Measurements from ENCODE around the gene ANKDD1B.

The ANKDD1B gene

DNA sequence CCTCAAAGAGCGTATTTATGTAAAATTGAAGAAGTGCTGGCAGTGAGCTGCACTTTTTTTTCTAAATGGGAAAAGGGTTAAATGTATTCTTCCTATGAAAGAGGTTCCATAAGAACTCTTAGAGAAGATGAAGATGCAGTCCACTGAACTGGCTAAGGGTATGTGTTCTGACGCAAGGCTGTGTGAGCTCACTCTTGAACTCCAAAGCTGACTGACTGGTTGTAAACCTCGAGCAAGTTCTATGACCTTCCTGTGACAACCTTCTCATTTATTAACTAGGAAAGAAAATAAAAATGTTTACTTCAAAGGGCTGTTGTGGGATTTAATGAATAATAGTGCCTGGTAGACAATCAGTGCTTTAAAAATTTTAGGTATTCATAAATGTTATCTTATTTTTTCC, 59.3 kb downstream of the ANKDD1B start (continued):
- TF ChIP-seq, protein P1, sequence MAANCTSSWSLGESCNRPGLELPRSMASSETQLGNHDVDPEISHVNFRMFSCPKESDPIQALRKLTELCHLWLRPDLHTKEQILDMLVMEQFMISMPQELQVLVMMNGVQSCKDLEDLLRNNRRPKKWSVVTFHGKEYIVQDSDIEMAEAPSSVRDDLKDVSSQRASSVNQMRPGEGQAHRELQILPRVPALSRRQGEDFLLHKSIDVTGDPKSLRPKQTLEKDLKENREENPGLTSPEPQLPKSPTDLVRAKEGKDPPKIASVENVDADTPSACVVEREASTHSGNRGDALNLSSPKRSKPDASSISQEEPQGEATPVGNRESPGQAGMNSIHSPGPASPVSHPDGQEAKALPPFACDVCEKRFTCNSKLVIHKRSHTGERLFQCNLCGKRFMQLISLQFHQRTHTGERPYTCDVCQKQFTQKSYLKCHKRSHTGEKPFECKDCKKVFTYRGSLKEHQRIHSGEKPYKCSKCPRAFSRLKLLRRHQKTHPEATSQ (tag by site-specific recombination; IDR thresholded peaks at IDR 0.05): no peak
- TF ChIP-seq SP7 (tag by site-specific recombination; IDR thresholded peaks at IDR 0.05) (no peak), ZNF248 (tag by site-specific recombination; IDR thresholded peaks at IDR 0.05) (no peak)
- TF ChIP-seq, protein P2, sequence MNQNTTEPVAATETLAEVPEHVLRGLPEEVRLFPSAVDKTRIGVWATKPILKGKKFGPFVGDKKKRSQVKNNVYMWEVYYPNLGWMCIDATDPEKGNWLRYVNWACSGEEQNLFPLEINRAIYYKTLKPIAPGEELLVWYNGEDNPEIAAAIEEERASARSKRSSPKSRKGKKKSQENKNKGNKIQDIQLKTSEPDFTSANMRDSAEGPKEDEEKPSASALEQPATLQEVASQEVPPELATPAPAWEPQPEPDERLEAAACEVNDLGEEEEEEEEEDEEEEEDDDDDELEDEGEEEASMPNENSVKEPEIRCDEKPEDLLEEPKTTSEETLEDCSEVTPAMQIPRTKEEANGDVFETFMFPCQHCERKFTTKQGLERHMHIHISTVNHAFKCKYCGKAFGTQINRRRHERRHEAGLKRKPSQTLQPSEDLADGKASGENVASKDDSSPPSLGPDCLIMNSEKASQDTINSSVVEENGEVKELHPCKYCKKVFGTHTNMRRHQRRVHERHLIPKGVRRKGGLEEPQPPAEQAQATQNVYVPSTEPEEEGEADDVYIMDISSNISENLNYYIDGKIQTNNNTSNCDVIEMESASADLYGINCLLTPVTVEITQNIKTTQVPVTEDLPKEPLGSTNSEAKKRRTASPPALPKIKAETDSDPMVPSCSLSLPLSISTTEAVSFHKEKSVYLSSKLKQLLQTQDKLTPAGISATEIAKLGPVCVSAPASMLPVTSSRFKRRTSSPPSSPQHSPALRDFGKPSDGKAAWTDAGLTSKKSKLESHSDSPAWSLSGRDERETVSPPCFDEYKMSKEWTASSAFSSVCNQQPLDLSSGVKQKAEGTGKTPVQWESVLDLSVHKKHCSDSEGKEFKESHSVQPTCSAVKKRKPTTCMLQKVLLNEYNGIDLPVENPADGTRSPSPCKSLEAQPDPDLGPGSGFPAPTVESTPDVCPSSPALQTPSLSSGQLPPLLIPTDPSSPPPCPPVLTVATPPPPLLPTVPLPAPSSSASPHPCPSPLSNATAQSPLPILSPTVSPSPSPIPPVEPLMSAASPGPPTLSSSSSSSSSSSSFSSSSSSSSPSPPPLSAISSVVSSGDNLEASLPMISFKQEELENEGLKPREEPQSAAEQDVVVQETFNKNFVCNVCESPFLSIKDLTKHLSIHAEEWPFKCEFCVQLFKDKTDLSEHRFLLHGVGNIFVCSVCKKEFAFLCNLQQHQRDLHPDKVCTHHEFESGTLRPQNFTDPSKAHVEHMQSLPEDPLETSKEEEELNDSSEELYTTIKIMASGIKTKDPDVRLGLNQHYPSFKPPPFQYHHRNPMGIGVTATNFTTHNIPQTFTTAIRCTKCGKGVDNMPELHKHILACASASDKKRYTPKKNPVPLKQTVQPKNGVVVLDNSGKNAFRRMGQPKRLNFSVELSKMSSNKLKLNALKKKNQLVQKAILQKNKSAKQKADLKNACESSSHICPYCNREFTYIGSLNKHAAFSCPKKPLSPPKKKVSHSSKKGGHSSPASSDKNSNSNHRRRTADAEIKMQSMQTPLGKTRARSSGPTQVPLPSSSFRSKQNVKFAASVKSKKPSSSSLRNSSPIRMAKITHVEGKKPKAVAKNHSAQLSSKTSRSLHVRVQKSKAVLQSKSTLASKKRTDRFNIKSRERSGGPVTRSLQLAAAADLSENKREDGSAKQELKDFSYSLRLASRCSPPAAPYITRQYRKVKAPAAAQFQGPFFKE (tag by site-specific recombination; IDR thresholded peaks at IDR 0.05; ENCODE audit: borderline replicate concordance): no peak

DNA sequence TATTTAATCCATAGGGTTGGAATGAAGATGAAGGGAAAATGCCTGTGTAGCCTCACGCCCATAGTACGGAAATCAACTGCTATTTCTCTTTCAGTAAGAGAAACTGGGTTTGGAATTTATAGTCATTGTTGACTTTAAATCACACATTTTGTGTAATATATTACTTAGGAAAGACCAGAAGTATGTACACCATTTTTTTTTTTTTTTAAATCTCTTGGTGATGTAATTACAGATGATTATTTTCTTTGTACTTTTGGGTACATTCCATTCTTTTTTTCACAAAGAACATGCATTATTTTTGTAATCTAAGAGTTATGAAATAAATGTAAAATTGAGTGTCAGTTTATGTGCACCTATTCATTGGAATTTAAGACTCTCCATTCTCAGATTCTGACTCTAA, 60.3 kb downstream of the ANKDD1B start:
- Histone ChIP-seq H3K9me3 (ENCODE audit: control insufficient read depth, insufficient read depth, low read depth, low read length) (no peaks in the 10 kb centered on the region), H3K27ac (ENCODE audit: extremely low read depth, low read depth, low read length) (no peak overlapping the region), H3K4me1 (ENCODE audit: control insufficient read depth, insufficient read depth, low read length) (peaks cover 7% of the 10 kb centered on the region), H3K36me3 (ENCODE audit: control insufficient read depth in 2 of 2, insufficient read depth in 1 of 2, low read length in 2 of 2) (peaks cover 5 to 35% of the 10 kb centered on the region in 2 experiments), H3K4me3 (ENCODE audit: low read depth, low read length) (no peak overlapping the region)
- TF ChIP-seq OVOL3 (tag by site-specific recombination; IDR thresholded peaks at IDR 0.05) (no peak), KLF9 (tag by site-specific recombination; IDR thresholded peaks at IDR 0.05; ENCODE audit: low read depth) (no peak), ZNF394 (tag by site-specific recombination; IDR thresholded peaks at IDR 0.05; ENCODE audit: borderline replicate concordance) (no peak), SCRT1 (tag by site-specific recombination; IDR thresholded peaks at IDR 0.05; ENCODE audit: borderline replicate concordance) (no peak), RBAK (tag by site-specific recombination; IDR thresholded peaks at IDR 0.05) (no peak), ZNF707 (tag by site-specific recombination; IDR thresholded peaks at IDR 0.05) (no peak), ZNF16 (tag by site-specific recombination; IDR thresholded peaks at IDR 0.05; ENCODE audit: low read depth) (no peak), ZNF404 (tag by site-specific recombination; IDR thresholded peaks at IDR 0.05) (no peak), SCRT2 (tag by site-specific recombination; IDR thresholded peaks at IDR 0.05) (no peak), ZNF202 (tag by site-specific recombination; IDR thresholded peaks at IDR 0.05; ENCODE audit: borderline replicate concordance) (no peak), ZNF169 (tag by site-specific recombination; IDR thresholded peaks at IDR 0.05) (no peak), ZNF701 (tag by site-specific recombination; IDR thresholded peaks at IDR 0.05) (no peak), ZNF585B (tag by site-specific recombination; IDR thresholded peaks at IDR 0.05) (no peak), SP7 (tag by site-specific recombination; IDR thresholded peaks at IDR 0.05) (no peak), FEZF1 (tag by site-specific recombination; IDR thresholded peaks at IDR 0.05) (no peak), ZNF2 (tag by site-specific recombination; IDR thresholded peaks at IDR 0.05) (no peak)
- TF ChIP-seq, protein P3, sequence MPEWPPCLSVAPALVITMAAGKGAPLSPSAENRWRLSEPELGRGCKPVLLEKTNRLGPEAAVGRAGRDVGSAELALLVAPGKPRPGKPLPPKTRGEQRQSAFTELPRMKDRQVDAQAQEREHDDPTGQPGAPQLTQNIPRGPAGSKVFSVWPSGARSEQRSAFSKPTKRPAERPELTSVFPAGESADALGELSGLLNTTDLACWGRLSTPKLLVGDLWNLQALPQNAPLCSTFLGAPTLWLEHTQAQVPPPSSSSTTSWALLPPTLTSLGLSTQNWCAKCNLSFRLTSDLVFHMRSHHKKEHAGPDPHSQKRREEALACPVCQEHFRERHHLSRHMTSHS (tag by site-specific recombination; IDR thresholded peaks at IDR 0.05): no peak
- TF ChIP-seq, protein P4, sequence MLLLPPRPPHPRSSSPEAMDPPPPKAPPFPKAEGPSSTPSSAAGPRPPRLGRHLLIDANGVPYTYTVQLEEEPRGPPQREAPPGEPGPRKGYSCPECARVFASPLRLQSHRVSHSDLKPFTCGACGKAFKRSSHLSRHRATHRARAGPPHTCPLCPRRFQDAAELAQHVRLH (tag by site-specific recombination; IDR thresholded peaks at IDR 0.05): no peak
- TF ChIP-seq, protein P5, sequence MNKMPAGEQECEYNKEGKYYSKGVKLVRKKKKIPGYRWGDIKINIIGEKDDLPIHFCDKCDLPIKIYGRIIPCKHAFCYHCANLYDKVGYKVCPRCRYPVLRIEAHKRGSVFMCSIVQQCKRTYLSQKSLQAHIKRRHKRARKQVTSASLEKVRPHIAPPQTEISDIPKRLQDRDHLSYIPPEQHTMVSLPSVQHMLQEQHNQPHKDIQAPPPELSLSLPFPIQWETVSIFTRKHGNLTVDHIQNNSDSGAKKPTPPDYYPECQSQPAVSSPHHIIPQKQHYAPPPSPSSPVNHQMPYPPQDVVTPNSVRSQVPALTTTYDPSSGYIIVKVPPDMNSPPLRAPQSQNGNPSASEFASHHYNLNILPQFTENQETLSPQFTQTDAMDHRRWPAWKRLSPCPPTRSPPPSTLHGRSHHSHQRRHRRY (tag by site-specific recombination; IDR thresholded peaks at IDR 0.05): no peak
- TF ChIP-seq, protein P6, sequence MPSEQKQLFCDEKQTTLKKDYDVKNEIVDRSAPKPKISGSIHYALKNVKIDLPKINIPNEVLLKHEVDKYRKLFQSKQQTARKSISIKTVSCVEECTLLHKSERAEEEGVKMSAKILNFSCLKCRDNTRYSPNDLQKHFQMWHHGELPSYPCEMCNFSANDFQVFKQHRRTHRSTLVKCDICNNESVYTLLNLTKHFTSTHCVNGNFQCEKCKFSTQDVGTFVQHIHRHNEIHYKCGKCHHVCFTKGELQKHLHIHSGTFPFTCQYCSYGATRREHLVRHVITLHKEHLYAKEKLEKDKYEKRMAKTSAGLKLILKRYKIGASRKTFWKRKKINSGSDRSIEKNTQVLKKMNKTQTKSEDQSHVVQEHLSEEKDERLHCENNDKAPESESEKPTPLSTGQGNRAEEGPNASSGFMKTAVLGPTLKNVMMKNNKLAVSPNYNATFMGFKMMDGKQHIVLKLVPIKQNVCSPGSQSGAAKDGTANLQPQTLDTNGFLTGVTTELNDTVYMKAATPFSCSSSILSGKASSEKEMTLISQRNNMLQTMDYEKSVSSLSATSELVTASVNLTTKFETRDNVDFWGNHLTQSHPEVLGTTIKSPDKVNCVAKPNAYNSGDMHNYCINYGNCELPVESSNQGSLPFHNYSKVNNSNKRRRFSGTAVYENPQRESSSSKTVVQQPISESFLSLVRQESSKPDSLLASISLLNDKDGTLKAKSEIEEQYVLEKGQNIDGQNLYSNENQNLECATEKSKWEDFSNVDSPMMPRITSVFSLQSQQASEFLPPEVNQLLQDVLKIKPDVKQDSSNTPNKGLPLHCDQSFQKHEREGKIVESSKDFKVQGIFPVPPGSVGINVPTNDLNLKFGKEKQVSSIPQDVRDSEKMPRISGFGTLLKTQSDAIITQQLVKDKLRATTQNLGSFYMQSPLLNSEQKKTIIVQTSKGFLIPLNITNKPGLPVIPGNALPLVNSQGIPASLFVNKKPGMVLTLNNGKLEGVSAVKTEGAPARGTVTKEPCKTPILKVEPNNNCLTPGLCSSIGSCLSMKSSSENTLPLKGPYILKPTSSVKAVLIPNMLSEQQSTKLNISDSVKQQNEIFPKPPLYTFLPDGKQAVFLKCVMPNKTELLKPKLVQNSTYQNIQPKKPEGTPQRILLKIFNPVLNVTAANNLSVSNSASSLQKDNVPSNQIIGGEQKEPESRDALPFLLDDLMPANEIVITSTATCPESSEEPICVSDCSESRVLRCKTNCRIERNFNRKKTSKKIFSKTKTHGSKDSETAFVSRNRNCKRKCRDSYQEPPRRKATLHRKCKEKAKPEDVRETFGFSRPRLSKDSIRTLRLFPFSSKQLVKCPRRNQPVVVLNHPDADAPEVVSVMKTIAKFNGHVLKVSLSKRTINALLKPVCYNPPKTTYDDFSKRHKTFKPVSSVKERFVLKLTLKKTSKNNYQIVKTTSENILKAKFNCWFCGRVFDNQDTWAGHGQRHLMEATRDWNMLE (tag by site-specific recombination; conservative IDR thresholded peaks at IDR 0.05; ENCODE audit: low read depth): no peak
- ChIA-PET CTCF (no interaction called here), POLR2A (no interaction called here)

Measured in HEK293 (cell line).